GM13977 (cell line): Measurements from ENCODE around the gene NR3C1.

ENCODE experiments used
- DNase-seq: peaks from one replicate; pipeline ENCODE4 v3.0.0; 2012; ENCODE audit warnings: low spot score
- in situ Hi-C: fragments of 300-500 bp; cut with MboI; formaldehyde crosslinking; loops from one replicate; pipeline ENCODE4 v1.12.0; 2022; ENCODE audit warnings: low sequenced_read_pairs, low pct_unique_long_range_greater_than_20kb, mixed read lengths, inconsistent platforms; ENCODE audit not compliant: unreplicated experiment
- TF ChIP-seq, protein P1 (sequence below): IDR thresholded peaks from 2 replicates; pipeline ENCODE4 v1.5.1; 2012; ENCODE audit warnings: mild to moderate bottlenecking, control low read depth; ENCODE audit not compliant: insufficient read depth; ENCODE audit errors: extremely low read depth, missing control alignments

The NR3C1 gene

DNA sequence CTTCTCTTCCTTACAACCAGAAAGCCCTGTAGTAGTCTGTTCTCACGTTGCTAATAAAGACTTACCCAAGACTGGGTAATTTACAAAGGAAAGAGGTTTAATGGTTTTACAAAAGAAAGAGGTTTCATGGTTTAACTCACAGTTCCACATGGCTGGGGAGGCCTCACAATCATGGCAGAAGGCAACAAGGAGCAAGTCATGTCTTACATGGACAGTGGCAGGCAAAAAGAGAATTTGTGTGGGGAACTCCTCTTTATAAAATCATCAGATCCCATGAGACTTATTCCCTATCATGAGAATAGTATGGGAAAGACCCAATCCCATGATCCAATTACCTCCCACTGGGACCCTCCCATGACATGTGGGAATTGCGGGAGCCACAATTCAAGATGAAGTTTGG lies 164.9 kb downstream of the NR3C1 start:
- in situ Hi-C loops = no loop called here
- TF ChIP-seq, protein P1, sequence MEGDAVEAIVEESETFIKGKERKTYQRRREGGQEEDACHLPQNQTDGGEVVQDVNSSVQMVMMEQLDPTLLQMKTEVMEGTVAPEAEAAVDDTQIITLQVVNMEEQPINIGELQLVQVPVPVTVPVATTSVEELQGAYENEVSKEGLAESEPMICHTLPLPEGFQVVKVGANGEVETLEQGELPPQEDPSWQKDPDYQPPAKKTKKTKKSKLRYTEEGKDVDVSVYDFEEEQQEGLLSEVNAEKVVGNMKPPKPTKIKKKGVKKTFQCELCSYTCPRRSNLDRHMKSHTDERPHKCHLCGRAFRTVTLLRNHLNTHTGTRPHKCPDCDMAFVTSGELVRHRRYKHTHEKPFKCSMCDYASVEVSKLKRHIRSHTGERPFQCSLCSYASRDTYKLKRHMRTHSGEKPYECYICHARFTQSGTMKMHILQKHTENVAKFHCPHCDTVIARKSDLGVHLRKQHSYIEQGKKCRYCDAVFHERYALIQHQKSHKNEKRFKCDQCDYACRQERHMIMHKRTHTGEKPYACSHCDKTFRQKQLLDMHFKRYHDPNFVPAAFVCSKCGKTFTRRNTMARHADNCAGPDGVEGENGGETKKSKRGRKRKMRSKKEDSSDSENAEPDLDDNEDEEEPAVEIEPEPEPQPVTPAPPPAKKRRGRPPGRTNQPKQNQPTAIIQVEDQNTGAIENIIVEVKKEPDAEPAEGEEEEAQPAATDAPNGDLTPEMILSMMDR = no peak
- DNase-seq = no peak

DNA sequence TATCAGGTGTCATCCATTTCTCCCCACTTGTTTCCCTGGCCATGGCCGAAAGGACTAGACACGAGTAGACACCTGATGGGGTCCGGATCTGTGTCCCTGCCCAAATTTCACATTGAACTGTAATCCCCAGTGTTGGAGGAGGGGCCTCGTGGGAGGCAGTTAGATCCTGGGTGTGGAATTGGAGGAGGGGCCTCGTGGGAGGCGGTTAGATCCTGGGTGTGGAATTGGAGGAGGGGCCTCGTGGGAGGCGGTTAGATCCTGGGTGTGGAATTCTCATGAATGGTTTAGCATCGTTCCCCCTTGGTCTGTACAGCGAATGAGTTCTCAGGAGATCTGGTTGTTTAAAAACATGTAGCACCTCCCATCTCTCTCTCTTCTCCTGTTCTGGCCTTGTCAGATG lies 165.8 kb downstream of the NR3C1 start:
- in situ Hi-C loops = no loop called here
- TF ChIP-seq, protein P1 = no peak

DNA sequence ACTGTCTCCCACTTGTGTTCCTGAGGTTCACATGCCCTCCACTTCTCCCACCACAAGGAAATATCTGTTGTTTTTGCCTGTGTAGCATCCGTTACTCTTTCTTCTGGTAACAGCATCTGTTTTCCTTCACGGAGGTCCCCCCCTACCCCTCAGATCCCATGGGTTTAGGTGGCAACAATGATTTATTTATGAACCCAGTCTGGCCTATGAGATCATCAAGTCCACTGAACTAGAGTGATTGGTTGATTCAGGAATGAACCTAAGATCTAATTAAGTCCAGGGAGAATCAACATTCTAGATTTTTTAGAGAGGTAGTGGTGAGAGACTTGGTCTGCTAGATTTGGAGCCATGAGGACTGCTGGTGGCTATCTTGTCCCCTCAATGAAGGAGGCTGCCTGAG lies 166.8 kb downstream of the NR3C1 start:
- in situ Hi-C loops = no loop called here
- TF ChIP-seq, protein P1 = no peak
- DNase-seq = no peak

More for the DNA sequence above, 165.8 kb downstream of the NR3C1 start:
- no peak for DNase-seq

DNA sequence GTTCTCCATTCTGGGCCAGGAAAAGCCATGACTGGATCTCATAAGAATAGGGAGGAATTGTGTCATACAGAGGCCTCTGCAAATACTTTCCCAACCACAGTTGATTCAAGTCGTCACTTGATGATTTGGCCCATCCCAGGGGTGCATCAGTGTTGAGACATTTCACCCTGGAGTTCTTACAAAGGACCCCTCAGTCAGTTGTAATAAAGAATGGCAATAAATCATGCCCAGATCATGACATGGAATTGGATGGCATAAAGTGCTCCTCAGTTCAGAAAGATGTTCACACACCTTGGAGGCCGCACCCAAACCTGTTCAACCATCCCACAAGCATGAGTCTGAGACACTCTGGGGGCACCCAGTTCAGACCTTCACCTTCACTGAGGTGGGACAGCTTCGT lies 168.1 kb downstream of the NR3C1 start:
- TF ChIP-seq, protein P1 = no peak
- in situ Hi-C loops = no loop called here
- no peak for DNase-seq

DNA sequence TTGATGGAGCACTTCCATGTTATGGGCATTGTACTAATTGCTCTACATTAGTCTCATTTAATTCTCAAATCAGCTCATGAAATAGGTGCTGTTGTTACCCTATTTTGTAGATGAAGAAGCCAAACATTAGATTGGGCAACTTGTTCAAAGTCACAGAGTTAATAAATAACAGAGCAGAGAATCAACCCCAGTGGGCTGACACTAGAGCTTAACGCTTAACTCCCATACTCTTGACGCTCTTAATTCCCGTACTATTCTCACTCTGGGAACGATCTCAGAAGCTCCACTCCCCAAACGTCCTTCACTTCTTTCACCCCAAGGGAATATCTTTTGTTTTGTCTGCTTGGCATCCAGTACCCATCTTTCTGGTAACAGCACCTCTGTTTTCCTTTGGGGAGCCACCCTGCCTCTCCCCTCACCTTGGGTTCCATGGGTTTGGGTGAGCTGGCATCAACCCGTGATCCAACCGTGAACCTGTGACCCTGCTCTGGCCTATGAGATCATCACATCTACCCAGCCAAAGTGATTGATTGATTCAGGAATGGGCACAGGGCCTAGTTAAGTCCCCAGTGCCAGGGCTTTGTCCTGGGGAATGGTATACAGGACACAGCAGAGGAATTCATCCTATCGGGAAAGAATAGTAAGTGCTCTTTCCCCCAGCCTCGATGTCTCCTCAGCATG lies 169.2 kb downstream of the NR3C1 start:
- in situ Hi-C loops = no loop called here
- TF ChIP-seq, protein P1 = no peak
- no peak for DNase-seq

DNA sequence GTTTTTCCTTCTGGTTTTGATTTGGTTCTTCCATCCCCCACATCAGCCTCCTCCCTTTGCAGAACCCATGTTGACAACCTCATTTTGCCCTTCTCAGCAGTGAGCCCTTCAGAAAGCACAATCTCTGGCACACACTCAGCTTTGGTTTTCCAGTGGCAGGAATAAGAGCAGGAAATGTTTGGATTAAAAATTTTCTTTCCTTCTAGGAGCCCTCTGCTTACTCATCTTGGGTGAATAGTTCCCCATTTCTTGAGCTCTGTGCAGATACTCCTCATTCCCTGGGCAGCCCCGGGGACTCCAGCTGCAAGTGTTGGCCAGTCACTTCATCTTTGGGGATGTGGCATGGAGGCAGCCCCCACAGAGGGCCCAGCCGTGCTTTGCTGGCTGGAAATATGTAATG lies 170.5 kb downstream of the NR3C1 start:
- TF ChIP-seq, protein P1 = no peak
- DNase-seq = no peak
- in situ Hi-C loops = no loop called here
